ENCODE measurements around the gene ZNF284.

DNA sequence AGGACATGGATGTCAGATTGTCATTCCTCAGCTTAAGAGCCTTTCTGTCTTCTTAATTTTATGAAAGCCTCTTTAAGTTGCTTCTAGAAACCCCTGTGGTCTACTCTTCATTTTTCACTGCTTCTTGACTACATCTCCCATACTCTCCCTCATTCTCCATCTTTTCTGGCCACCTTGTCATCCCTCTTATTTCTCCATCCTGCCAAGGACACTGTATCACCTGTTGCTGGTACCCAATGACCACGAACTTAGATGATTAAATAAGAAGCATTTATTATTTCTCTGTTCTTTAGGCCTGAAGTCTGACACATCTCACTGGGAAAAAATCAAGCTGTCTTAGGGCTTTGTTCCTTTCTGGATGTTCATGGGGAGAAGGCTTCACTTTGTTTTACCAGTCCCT lies 10.9 kb upstream of the ZNF284 start:
- TF ChIP-seq MAX (CRISPR knock-in tag; IDR thresholded peaks at IDR 0.05): no peak
- TF ChIP-seq, protein P1, sequence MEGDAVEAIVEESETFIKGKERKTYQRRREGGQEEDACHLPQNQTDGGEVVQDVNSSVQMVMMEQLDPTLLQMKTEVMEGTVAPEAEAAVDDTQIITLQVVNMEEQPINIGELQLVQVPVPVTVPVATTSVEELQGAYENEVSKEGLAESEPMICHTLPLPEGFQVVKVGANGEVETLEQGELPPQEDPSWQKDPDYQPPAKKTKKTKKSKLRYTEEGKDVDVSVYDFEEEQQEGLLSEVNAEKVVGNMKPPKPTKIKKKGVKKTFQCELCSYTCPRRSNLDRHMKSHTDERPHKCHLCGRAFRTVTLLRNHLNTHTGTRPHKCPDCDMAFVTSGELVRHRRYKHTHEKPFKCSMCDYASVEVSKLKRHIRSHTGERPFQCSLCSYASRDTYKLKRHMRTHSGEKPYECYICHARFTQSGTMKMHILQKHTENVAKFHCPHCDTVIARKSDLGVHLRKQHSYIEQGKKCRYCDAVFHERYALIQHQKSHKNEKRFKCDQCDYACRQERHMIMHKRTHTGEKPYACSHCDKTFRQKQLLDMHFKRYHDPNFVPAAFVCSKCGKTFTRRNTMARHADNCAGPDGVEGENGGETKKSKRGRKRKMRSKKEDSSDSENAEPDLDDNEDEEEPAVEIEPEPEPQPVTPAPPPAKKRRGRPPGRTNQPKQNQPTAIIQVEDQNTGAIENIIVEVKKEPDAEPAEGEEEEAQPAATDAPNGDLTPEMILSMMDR (IDR thresholded peaks at IDR 0.05): no peak
- TF ChIP-seq, protein P2, sequence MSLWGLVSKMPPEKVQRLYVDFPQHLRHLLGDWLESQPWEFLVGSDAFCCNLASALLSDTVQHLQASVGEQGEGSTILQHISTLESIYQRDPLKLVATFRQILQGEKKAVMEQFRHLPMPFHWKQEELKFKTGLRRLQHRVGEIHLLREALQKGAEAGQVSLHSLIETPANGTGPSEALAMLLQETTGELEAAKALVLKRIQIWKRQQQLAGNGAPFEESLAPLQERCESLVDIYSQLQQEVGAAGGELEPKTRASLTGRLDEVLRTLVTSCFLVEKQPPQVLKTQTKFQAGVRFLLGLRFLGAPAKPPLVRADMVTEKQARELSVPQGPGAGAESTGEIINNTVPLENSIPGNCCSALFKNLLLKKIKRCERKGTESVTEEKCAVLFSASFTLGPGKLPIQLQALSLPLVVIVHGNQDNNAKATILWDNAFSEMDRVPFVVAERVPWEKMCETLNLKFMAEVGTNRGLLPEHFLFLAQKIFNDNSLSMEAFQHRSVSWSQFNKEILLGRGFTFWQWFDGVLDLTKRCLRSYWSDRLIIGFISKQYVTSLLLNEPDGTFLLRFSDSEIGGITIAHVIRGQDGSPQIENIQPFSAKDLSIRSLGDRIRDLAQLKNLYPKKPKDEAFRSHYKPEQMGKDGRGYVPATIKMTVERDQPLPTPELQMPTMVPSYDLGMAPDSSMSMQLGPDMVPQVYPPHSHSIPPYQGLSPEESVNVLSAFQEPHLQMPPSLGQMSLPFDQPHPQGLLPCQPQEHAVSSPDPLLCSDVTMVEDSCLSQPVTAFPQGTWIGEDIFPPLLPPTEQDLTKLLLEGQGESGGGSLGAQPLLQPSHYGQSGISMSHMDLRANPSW (CRISPR knock-in tag; conservative IDR thresholded peaks at IDR 0.05; ENCODE audit: low read depth): no peak
- TF ChIP-seq, protein P3, sequence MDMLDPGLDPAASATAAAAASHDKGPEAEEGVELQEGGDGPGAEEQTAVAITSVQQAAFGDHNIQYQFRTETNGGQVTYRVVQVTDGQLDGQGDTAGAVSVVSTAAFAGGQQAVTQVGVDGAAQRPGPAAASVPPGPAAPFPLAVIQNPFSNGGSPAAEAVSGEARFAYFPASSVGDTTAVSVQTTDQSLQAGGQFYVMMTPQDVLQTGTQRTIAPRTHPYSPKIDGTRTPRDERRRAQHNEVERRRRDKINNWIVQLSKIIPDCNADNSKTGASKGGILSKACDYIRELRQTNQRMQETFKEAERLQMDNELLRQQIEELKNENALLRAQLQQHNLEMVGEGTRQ (CRISPR knock-in tag; IDR thresholded peaks at IDR 0.05): no peak
- TF ChIP-seq ZNF232 (CRISPR knock-in tag; IDR thresholded peaks at IDR 0.05): no peak
- TF ChIP-seq JUN (CRISPR knock-in tag; IDR thresholded peaks at IDR 0.05): no peak
- no peak for TF ChIP-seq FOXJ3 (CRISPR knock-in tag; IDR thresholded peaks at IDR 0.05; ENCODE audit: borderline replicate concordance)
- no peak for TF ChIP-seq ETV6 (CRISPR knock-in tag; IDR thresholded peaks at IDR 0.05)
- TF ChIP-seq, protein P4, sequence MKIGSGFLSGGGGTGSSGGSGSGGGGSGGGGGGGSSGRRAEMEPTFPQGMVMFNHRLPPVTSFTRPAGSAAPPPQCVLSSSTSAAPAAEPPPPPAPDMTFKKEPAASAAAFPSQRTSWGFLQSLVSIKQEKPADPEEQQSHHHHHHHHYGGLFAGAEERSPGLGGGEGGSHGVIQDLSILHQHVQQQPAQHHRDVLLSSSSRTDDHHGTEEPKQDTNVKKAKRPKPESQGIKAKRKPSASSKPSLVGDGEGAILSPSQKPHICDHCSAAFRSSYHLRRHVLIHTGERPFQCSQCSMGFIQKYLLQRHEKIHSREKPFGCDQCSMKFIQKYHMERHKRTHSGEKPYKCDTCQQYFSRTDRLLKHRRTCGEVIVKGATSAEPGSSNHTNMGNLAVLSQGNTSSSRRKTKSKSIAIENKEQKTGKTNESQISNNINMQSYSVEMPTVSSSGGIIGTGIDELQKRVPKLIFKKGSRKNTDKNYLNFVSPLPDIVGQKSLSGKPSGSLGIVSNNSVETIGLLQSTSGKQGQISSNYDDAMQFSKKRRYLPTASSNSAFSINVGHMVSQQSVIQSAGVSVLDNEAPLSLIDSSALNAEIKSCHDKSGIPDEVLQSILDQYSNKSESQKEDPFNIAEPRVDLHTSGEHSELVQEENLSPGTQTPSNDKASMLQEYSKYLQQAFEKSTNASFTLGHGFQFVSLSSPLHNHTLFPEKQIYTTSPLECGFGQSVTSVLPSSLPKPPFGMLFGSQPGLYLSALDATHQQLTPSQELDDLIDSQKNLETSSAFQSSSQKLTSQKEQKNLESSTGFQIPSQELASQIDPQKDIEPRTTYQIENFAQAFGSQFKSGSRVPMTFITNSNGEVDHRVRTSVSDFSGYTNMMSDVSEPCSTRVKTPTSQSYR (CRISPR knock-in tag; IDR thresholded peaks at IDR 0.05): no peak
- TF ChIP-seq CREM (CRISPR knock-in tag; IDR thresholded peaks at IDR 0.05): no peak
- TF ChIP-seq NR3C1 (CRISPR knock-in tag; conservative IDR thresholded peaks at IDR 0.05; ENCODE audit: low read depth): no peak
- TF ChIP-seq ATF3 (CRISPR knock-in tag; conservative IDR thresholded peaks at IDR 0.05): no peak
- TF ChIP-seq IRF2 (CRISPR knock-in tag; IDR thresholded peaks at IDR 0.05; ENCODE audit: borderline replicate concordance, low read depth): no peak
